ENCODE results near the gene BICD2.
"Not testable (repeated sequence)": the region's sequence is repeated elsewhere in the genome, so short reads cannot be mapped to it uniquely, and the experiment has no call there.

BICD2 gene

GRCh38 chr9:92764381-92764987, at the start of gene BICD2:
TSS of gene BICD2 (minus strand) at chr9:92764833. CDS start at chr9:92764744, 89 bp downstream.
- no peak for DNase-seq

- DNase-seq, result not testable (repeated sequence)
Observed at GRCh38 chr9:92809629-92810326, 45.1 kb upstream of the BICD2 start.

- DNase-seq, result peak in 1 of 2 donors; percentile 22
Observed at GRCh38 chr9:92808726-92809451, 44.3 kb upstream of the BICD2 start.

- no peak for DNase-seq
Observed at GRCh38 chr9:92807757-92808725, 43.4 kb upstream of the BICD2 start.

GRCh38 chr9:92807031-92807756, 42.6 kb upstream of the BICD2 start:
- DNase-seq, result no peak

GRCh38 chr9:92804727-92805126, 40.1 kb upstream of the BICD2 start:
- no peak for DNase-seq

- DNase-seq, result no peak
Observed at GRCh38 chr9:92798358-92798757, 33.7 kb upstream of the BICD2 start.

GRCh38 chr9:92796337-92796804, 31.7 kb upstream of the BICD2 start:
- not testable (repeated sequence) for DNase-seq

GRCh38 chr9:92795598-92796336, 31.1 kb upstream of the BICD2 start:
- DNase-seq, result no peak

- no peak for DNase-seq
Observed at GRCh38 chr9:92795000-92795399, 30.4 kb upstream of the BICD2 start.

- DNase-seq, result no peak
Observed at GRCh38 chr9:92794426-92794825, 29.8 kb upstream of the BICD2 start.

- DNase-seq, result peak; percentile 59 to 65
Observed at GRCh38 chr9:92790542-92791527, 26.2 kb upstream of the BICD2 start.

GRCh38 chr9:92786298-92786697, 21.7 kb upstream of the BICD2 start:
- no peak for DNase-seq

- no peak for DNase-seq
Observed at GRCh38 chr9:92781899-92782298, 17.3 kb upstream of the BICD2 start.

GRCh38 chr9:92780206-92780605, 15.6 kb upstream of the BICD2 start:
- DNase-seq, result no peak

- no peak for DNase-seq
Observed at GRCh38 chr9:92775466-92775865, 10.8 kb upstream of the BICD2 start.

- no peak for DNase-seq
Observed at GRCh38 chr9:92774274-92774673, 9.6 kb upstream of the BICD2 start.

- no peak for DNase-seq
Observed at GRCh38 chr9:92773810-92774209, 9.2 kb upstream of the BICD2 start.

- no peak for DNase-seq
Observed at GRCh38 chr9:92771309-92771708, 6.7 kb upstream of the BICD2 start.

All from hippocampal formation (tissue), 2 donors.